ENCODE data around the gene MBOAT2. TPM values are rescaled to one million over a fixed set of nuclear protein-coding genes. Genes with fewer than 3 reads are reported as not detected.

The MBOAT2 gene
- polyA plus RNA-seq, 3 donors: 5.1 to 9.0 (median 5.5) TPM

DNA sequence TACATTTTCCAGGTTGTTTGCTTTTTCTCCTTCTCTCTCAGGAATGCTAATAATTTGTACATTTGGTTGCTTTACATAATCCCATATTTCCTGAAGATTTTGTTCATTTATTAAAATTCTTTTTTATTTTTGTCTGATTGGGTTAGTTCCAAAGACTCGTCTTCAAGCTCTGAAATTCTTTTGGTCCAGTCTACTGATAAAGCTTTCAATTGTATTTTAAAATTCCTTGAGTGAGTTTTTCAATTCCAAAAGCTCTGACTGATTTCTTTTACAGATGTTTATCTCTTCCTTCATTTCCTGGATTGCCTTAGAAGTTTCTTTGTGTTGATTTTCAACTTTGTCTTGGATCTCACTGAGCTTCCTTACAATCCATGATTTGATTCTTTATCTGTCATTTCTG is 50.0 kb downstream of the MBOAT2 start:
- H3K27me3 Mint-ChIP-seq (ENCODE audit: low read depth in 3 of 3): no peaks in the 10 kb centered on the region
- Histone ChIP-seq H3K9me3 (replicated peaks in 1 of 2; ENCODE audit: control insufficient read depth in 1 of 2, insufficient read depth in 1 of 2, low read length in 2 of 2) (peaks cover 26 to 51% of the 10 kb centered on the region in 2 donors), H3K9ac (ENCODE audit: insufficient read depth, low read length, poor library complexity, severe bottlenecking) (no peak overlapping the region), H3K79me2 (ENCODE audit: insufficient read depth, low read length) (peaks cover 8% of the 10 kb centered on the region), H3K4me3 (replicated peaks in 1 of 3; ENCODE audit: low read depth in 2 of 3, low read length in 3 of 3) (no peak overlapping the region), H2AFZ (ENCODE audit: insufficient read depth, low read depth, low read length, poor library complexity, severe bottlenecking) (no peak overlapping the region), H4K20me1 (ENCODE audit: insufficient read depth, low read length) (no peaks in the 10 kb centered on the region), H3K27ac (ENCODE audit: low read depth in 1 of 2, low read length in 2 of 2) (no peak overlapping the region), H3K4me2 (replicated peaks; ENCODE audit: extremely low read depth, low read length, poor library complexity, severe bottlenecking) (no peak overlapping the region), H3K36me3 (replicated peaks in 1 of 2; ENCODE audit: control insufficient read depth in 1 of 2, insufficient read depth in 2 of 2, low read length in 2 of 2) (peaks cover 9 to 22% of the 10 kb centered on the region in 2 donors), H3K27me3 (ENCODE audit: control insufficient read depth in 2 of 2, insufficient read depth in 2 of 2, low read length in 2 of 2) (no peaks in the 10 kb centered on the region), H3K4me1 (ENCODE audit: control insufficient read depth in 1 of 2, insufficient read depth in 2 of 2, low read length in 2 of 2) (peaks cover 6 to 9% of the 10 kb centered on the region in 2 donors)
- peaks cover 23 to 24% of the 10 kb centered on the region in 2 donors for H3K36me3 Mint-ChIP-seq
- no peak overlapping the region for H3K27ac Mint-ChIP-seq
- no CpG with 5 or more reads among the region's 1 CpG for WGBS (ENCODE audit: insufficient coverage)
- DNase-seq: no peak
- H3K4me1 Mint-ChIP-seq: peaks cover 10% of the 10 kb centered on the region
- intact Hi-C loops (cut with micrococcal nuclease): no loop called here
- H3K4me3 Mint-ChIP-seq: no peak overlapping the region
- peaks cover 44 to 57% (median 53%) of the 10 kb centered on the region in 7 donors for H3K9me3 Mint-ChIP-seq
- TF ChIP-seq, protein P1, sequence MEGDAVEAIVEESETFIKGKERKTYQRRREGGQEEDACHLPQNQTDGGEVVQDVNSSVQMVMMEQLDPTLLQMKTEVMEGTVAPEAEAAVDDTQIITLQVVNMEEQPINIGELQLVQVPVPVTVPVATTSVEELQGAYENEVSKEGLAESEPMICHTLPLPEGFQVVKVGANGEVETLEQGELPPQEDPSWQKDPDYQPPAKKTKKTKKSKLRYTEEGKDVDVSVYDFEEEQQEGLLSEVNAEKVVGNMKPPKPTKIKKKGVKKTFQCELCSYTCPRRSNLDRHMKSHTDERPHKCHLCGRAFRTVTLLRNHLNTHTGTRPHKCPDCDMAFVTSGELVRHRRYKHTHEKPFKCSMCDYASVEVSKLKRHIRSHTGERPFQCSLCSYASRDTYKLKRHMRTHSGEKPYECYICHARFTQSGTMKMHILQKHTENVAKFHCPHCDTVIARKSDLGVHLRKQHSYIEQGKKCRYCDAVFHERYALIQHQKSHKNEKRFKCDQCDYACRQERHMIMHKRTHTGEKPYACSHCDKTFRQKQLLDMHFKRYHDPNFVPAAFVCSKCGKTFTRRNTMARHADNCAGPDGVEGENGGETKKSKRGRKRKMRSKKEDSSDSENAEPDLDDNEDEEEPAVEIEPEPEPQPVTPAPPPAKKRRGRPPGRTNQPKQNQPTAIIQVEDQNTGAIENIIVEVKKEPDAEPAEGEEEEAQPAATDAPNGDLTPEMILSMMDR (IDR thresholded peaks at IDR 0.05): no peak

DNA sequence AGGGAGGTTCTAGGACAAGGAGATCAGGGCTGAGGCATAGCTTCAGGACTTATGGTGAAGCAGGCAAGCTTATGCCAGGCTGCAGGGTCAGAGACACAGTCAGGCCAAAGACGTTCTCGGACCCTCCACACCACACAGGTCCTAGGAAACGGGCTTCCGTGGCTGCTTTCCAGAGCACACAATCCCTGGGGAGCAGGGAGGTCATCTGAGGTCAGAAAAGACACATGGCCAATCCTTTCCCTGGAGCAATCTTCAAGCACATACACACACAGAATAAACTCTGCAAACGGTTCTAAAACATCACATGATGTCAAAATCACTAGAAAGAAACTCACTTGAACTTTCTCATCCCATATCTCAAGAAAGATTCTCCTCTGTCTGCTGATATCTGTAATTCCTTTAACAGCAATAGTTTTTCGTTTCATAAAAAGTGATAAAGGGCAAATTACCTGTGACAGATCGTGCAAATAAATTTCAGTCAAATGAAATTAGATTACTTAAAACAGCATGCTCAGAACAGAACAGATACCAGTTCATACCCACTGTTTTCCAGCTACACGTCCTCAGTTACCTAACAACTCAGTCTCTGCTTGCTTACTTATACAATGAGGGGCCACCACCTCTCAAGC is 63.9 kb downstream of the MBOAT2 start:
- no peak overlapping the region for H3K9ac ChIP-seq (ENCODE audit: insufficient read depth, low read length, poor library complexity, severe bottlenecking)
- Mint-ChIP-seq H3K36me3 (peaks cover 41 to 48% of the 10 kb centered on the region in 2 donors), H3K4me3 (no peak overlapping the region), H3K4me1 (no peaks in the 10 kb centered on the region), H3K27me3 (ENCODE audit: low read depth in 3 of 3) (peaks cover 0 to 3% (median 1%) of the 10 kb centered on the region in 3 donors), H3K9me3 (peaks cover 0 to 4% (median 1%) of the 10 kb centered on the region in 7 donors), H3K27ac (peak overlapping the region in 1 of 7 donors; percentile 50)
- no peaks in the 10 kb centered on the region for H3K79me2 ChIP-seq (ENCODE audit: insufficient read depth, low read length)
- DNase-seq: no peak
- H2AFZ ChIP-seq (ENCODE audit: insufficient read depth, low read depth, low read length, poor library complexity, severe bottlenecking): no peak overlapping the region
- H4K20me1 ChIP-seq (ENCODE audit: insufficient read depth, low read length): no peaks in the 10 kb centered on the region
- H3K4me3 ChIP-seq (replicated peaks in 1 of 3; ENCODE audit: low read depth in 2 of 3, low read length in 3 of 3): no peak overlapping the region
- TF ChIP-seq, protein P1 (IDR thresholded peaks at IDR 0.05): no peak
- peaks cover 15 to 52% of the 10 kb centered on the region in 2 donors for H3K36me3 ChIP-seq (replicated peaks in 1 of 2; ENCODE audit: control insufficient read depth in 1 of 2, insufficient read depth in 2 of 2, low read length in 2 of 2)
- WGBS (ENCODE audit: insufficient coverage): 100% methylated on average over 6 of the region's 8 CpGs
- H3K27ac ChIP-seq (ENCODE audit: low read depth in 1 of 2, low read length in 2 of 2): no peak overlapping the region
- H3K9me3 ChIP-seq (replicated peaks in 1 of 2; ENCODE audit: control insufficient read depth in 1 of 2, insufficient read depth in 1 of 2, low read length in 2 of 2): no peaks in the 10 kb centered on the region
- H3K4me1 ChIP-seq (ENCODE audit: control insufficient read depth in 1 of 2, insufficient read depth in 2 of 2, low read length in 2 of 2): no peaks in the 10 kb centered on the region
- intact Hi-C loops (cut with micrococcal nuclease): no loop called here
- no peak overlapping the region for H3K4me2 ChIP-seq (replicated peaks; ENCODE audit: extremely low read depth, low read length, poor library complexity, severe bottlenecking)
- H3K27me3 ChIP-seq (ENCODE audit: control insufficient read depth in 2 of 2, insufficient read depth in 2 of 2, low read length in 2 of 2): no peaks in the 10 kb centered on the region

Measured in CD14-positive monocyte (primary cell).